Posterior cingulate gyrus (tissue), 11 donors: Measurements from ENCODE around the gene RNF180.
"Not testable (repeated sequence)": the region's sequence is repeated elsewhere in the genome, so short reads cannot be mapped to it uniquely, and the experiment has no call there.

Experiments used
- DNase-seq, 10 donors: peaks; one replicate each; pipeline versions ENCODE4 v3.0.0 to v3.0.0-alpha.2; 2020 to 2021; ENCODE audit warnings: mixed read lengths in 3 of 10
- intact Hi-C: fragments of 100-400 bp; cut with DNase I; formaldehyde crosslinking; loops from one replicate; pipeline ENCODE4 v1.15.1; 2023

RNF180 gene

DNA sequence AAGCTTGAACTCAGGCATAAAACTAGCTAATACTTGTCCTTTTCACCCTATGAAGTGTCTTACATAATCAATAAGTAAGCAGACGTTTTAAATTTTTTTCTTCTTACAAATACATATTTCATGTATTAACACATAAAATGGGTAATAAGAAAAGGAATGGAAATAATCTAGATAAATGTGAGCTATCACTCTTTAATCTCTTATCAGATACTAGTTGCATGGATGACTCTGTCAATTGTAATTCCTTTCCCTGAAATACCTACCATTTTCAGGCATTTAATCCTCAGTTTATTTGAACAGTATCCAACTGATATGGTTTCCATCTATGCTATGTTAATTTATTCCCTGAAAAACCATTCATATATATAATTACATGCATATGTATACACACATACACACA is 174.1 kb downstream of the RNF180 start:
- intact Hi-C loops, result no loop called here
- no peak for DNase-seq

DNA sequence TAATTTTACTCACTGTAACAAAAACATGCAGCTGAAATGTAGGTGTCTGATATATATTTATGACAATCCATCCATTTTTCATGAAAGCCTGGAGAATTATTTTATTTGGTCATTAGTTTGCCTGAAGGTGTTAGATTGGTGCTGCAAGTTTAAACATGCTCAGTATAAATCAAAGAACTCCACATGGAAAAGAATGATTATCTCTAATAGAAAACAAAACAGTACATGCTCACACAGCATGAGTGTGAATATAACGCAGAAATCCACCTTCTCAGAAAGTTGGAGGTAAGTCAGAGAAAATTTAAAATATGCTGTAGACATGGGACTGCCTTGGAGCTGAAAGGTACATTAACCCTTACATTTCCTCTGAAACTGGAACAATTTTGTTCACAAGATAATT is 174.7 kb downstream of the RNF180 start:
- no peak for DNase-seq
- intact Hi-C loops, result no loop called here

DNA sequence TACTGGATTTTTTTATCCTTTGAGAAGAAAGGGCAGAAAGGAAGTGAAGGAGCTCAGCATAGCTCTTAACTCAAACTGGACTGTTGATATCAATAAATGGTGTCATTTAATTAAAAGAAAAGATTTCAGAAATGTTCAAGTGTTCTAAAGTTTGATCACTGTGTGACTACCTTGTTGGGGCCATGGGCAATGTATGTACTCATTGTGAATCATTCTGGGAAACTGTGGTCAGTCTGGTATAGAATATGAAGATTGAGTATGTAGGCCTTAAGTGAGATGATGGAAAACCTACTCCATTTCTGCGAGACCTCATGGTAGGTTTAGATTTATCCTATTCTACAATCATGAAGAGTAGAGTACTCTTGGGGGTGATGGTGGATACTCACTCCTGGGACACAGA is 175.7 kb downstream of the RNF180 start:
- intact Hi-C loops, result no loop called here
- no peak for DNase-seq

DNA sequence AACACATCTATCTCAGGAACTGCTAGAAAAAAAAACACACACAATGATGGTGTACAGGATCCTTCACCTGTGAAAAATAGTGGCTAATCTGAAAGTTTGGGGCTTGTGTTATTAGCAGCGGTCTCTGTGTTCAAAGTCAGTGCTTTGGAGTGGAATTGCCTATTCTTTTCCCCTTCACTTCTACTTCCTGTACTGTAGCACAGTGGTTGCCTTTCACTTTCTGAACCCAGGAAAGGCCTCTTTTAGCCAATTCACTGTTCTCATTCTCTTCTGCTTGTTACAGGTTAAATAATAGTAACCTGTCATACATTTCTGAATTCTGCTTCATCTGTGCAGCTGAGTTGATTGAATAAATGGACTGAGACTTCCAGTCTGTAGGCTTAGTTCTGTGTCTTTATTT is 178.9 kb downstream of the RNF180 start:
- no peak for DNase-seq
- intact Hi-C loops, result no loop called here

DNA sequence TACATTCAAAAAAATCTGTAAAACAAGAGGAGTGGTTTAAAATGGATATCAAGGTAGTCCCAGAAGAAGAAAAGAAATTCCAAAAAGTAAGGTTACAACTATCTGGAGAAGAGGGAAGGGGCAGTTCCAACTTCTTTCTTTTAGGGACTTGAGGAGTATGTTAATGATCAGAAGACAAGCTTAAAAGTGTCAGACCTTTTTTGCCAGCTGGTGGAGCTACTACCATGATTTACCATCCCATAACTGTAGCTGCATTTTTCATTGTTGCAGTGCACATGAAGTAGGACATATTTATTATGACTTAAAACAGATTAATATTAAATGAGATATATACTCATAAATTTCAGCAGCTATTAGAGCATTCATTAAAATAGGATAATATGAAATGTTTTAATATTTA is 181.7 kb downstream of the RNF180 start:
- no peak for DNase-seq
- intact Hi-C loops, result no loop called here

DNA sequence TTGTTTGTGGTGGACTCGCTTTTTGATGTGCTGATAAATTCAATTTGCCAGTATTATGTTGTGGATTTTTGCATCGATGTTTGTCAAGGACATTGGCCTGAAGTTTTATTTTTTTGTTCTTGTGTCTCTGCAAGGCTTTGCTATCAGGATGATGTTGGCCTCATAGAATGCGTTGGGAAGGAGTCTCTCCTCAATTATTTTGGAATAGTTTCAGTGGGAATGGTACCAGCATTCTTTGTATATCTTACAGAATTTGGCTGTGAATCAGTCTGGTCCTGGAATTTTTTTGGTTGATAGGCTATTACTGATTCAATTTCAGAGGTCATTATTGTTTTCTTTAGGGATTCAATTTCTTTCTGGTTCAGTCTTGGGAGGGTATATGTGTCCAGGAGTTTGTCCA is 198.8 kb downstream of the RNF180 start:
- intact Hi-C loops, result no loop called here
- no peak for DNase-seq

DNA sequence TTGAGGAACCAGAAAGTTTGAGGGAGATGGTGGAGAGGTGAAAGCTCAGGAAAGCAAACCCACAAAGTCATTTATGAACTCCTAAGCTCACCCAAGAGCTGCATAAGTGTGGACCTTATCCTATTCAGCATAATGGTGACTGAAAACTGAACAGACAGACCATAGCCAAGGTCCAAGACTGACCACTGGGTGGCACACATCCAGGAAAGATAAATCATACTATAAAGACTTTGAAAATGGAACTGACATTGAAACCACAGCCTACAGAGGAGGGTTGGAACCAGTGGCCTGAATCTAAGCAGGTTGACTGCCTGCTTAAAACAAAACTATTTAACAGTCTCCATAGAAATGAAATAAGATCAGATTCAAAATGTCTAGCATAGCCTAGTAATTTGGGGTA is 219.1 kb downstream of the RNF180 start:
- no peak for DNase-seq
- intact Hi-C loops, result no loop called here

DNA sequence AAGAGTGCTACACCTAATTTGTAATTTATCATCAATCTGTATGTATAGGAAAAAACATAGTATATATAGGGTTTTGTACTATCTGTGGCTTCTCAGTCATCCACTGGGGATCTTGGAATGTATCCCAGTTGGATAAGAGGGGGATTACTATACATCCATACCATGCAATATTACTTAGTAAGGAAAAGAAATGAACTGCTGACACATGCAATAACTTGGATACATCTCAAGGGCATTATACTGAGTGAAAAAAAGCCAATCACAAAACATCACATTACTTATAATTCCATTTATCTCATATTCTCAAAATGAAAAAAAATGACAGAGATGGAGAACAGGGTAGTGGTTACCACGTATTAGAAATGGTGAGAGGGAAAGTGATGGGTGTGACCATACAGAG is 231.9 kb downstream of the RNF180 start:
- no peak for DNase-seq
- intact Hi-C loops, result no loop called here

DNA sequence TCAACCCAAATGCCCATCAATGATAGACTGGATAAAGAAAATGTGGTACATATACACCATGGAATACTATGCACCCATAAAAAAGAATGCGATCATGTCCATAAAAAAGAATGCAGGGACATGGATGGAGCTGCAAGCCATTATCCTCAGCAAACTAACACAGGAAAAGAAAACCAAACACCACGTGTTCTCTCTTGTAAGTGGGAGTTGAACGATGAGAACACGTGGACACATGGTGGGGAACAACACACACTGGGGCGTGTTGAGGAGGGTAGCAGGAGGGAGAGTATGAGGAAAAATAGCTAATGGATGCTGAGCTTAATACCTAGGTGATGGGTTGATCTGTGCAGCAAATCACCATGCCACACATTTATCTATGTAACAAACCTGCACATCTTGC is 233.1 kb downstream of the RNF180 start:
- intact Hi-C loops, DNase-seq: not testable (repeated sequence)

DNA sequence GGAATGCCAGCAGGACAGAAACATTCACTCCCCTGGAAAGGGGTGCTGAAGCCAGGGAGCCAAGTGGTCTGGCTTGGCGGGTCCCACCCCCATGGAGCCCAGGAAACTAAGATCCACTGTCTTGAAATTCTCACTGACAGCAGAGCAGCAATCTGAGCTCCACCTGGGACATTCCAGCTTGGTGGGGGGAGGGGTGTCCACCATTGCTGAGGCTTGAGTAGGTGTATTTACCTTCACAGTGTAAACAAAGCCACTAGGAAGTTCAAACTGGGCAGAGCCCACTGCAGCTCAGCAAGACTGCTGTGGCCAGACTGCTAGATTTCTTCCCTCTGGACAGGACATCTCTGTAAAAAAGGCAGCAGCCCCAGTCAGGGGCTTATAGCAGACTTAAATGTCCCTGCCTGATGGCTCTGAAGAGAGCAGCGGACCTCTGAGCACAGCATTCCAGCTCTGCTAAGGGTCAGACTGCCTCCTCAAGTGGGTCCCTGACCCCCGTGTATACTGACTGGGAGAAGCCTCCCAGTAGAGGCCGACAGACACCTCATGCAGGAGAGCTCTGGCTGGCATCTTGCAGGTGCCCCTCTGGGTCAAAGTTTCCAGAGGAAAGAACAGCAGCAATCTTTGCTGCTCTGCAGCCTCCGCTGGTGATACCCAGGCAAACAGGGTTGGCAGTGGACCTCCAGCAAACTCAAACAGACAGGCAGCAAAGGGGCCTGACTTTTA is 241.6 kb downstream of the RNF180 start:
- DNase-seq, intact Hi-C loops: not testable (repeated sequence)

DNA sequence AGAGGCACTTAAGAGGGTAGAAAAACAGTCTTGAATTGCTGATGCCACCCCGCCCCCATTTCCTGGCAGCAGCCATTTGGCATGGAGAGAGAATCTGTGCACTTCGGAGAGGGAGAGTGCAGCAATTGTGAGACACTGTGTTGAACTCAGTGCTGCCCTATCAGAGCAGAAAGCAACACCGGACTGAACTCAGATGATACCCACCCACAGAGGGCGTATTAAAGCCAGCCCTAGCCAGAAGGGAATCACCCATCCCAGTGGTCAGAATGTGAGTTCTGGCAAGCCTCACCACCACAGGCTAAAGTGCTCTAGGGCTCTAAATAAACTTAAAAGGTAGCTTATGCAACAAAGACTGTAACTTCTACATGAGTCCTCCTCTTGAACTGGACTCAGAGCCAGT is 251.7 kb downstream of the RNF180 start:
- intact Hi-C loops, result no loop called here
- DNase-seq, result no peak

DNA sequence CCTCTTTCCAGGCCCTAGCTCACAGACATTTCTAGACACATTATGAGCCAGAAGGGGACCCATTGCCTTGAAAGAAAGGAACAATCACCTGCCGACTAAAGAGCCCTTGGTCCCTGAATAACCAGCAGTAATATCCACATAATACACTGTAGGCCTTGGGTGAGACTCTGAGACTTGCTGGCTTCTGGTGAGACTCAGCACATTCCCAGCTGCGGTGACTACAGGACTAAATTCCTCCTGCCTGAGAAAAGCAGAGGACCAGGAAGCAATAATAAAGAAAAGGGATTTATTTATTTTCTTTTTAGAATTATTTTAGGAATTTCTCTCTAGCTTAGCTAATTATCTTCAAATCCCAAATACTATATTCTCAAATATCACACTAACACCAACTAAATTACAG is 252.4 kb downstream of the RNF180 start:
- intact Hi-C loops, result no loop called here

More for the DNA sequence above, 252.4 kb downstream of the RNF180 start:
- no peak for DNase-seq
